NCI-H2227 (cell line): ENCODE measurements around the gene KRT1.
"Not testable (repeated sequence)": the region's sequence is repeated elsewhere in the genome, so short reads cannot be mapped to it uniquely, and the experiment has no call there.

Source experiments
- DNase-seq: peaks from one replicate; lab custom pipeline; 2025; ENCODE audit not compliant: unreplicated experiment; lab: John Stamatoyannopoulos, UW

KRT1 gene

DNA sequence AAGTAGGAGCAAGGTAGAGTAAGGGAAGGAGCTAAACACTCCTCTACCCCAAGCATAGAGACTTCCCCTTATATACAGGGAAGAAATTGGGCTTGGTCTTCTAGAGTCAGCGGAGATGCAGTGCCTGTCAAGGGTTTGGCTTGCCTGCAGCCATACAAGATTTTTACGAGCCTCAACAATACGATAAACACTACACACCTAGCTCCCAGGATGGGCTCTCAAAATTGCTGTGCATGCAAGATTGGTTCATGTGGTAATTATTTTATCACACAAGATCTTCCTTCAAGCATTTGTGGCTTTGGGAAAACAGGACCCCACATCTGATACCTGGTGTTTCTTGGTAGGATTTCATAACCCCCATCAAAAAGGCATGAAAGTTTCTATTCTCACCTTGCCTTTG, at the start of gene KRT1:
KRT1 (minus strand) TSS at position 45 of the 400 bp plus-strand sequence. CDS start 59 bp downstream, outside the sequence.
- no peak for DNase-seq

DNA sequence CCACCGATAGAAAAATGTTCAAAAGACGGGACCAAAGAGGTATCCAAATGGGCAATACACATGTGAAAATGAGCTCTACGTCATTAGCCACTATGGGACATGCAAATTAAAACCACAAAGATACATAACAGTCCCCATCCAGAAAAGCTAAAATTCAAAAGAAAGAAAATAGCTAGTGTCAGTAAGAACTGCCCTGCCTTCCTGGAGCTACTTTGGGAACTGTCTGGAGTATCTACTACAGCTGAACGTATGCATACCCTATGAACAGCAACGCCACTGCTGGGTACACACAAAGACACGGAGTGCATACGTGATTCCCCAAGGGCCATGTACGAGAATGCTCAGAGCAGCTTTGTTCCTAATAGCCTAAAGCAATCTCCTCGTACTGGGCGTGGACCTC, 48.9 kb upstream of the KRT1 start:
- no peak for DNase-seq

DNA sequence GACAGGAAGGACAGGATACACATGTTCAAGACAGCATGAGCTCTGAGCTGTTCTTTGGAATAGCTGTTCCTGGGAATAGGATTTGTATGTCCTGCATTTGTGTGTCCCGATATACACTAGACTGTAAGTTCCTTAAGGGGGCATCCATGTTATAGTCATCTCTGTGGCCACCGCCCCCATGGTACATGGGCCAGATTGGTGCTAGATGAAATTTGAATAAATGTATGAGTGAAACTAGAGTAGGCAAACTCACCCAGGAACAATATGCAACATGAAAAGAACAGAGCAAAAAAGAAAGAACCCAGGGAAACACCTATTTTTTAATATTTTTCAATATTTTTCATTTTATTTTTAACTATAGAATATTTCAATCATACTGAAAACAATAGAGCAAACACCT, 48.2 kb upstream of the KRT1 start:
- no peak for DNase-seq

- DNase-seq = no peak
These were observed 46.8 kb upstream of the KRT1 start for GRCh38 chr12:52727037-52727436.

DNA sequence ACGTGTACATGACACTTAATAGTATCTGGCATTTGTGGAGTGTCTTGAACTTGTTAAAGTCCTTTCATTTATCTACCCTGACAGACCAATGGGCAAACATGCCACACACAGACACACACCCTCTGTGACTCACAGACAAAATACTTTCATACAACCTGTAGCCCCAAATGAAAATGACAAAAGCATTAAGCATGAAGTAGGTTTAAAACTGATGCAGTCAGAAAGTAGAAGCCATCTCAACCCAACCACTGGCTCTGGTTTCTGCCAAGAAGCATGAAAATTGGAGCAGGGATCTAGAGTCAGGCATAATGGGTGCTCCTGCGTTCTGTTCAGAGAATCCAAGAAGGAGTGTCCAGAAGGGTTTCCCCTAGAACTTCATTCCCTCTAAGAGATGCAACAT, 46.2 kb upstream of the KRT1 start:
- DNase-seq = no peak

DNA sequence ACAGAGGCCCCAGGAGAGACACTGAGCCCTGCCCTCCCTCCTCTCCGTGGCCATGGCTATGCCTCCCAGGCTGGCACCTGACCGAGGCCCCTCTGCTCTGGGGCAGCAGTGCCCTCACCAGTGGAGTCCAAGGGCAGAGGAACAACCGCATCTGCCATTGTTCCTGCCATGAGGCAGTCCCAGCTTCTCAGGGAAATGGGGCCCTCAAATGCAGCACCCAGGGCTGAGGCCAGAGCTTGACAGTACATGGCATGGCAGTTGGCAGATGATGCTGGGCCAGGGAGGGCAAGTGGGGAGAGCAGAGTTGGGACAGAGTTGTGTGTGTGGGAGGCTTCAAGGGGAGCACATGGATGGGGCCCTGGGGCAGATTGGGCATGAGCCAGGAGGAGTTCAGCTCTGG, 44.2 kb upstream of the KRT1 start:
- DNase-seq = no peak

GRCh38 chr12:52722680-52723079, 42.5 kb upstream of the KRT1 start:
- DNase-seq = no peak

DNA sequence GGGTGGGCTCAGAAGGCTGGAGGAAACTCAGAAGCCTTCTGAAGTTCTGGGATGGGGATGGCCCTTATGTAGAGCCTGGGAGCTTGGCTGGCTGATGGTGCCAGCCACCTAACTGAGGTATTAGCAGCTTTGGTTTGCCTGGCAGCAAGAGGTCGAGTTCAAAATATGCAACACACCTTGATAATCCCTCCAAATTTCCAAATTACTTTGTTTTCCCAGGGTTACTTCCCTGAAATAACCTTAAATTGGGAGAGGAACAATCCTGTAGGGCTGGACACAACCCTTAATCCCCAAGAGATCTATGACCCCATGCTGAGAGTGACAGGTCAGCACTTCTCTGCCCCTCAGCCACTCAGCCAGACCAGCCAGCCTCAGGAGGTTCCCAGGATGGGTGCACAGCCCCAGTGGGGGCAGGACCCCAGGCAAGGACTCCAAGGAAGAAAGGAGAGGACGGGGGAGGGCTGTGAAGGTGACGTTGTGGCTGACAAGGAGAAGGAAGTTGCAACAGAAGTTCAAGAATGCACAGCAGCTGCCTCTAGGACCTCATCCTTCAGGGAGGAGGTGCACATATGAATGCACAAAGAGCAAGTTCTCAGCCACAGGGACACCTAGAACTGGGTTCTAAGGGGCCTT, 41.7 kb upstream of the KRT1 start:
- DNase-seq = no peak

DNA sequence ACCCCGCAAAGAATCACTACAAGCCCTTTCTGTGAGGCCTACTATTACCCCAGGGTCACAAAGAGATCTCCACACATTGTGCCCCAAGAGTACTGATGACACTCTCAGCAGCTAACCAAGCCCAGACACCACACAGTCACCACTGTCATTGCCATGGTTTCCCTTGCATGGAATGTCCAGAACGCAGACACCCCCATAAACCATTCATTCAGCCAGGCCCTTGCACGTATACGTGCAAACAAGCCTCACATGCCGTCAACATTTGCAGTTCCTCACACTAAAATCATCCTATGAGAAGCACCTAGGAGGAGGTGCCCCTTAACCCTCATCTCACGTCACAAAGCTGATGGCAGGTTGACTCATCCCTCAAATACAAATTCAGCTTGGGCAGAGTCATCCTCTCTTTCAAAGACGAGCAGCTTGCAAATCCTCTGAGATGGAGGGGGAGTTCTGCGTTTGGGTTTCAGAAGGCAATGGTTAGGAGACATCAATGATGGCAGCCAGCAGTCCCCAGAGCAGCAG, 40.2 kb upstream of the KRT1 start:
- DNase-seq = no peak

DNA sequence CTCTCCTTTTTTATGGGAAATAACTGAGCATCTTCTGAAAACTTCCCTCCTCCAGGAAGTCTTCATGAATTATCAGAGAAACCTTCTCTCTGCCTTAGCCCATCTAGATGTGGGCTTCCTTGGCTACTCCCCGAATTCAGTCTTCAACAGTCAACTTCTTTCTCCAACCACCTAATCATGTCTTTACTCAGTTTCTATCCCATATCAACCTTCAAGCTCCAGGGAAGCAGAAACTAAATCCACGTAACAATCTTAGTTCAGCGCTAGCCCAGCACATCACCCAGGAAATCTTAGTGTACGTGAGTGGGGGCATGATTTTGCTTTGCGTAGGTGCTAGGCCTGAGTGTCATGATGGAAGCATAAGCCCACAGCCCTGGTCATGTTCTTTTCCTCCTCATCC, 35.9 kb upstream of the KRT1 start:
- no peak for DNase-seq

DNA sequence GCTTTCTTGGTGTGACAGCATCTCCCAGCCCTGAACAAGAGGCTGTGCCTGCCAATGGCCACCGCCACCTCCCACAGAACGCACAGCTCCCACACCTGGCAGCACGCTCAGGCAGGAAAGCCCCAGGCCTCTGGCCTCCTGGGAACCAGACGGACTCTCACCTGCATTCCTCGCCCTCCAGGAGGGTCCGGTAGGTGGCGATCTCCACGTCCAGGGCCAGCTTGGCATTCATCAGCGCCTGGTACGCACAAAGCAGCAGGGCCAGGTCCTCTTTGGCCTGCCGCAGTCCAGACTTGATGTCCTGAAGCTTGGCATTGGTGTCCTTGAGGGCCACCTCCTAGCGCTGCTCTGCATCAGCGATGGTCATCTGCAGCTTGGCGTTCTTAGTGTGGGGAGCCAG, 35.2 kb upstream of the KRT1 start:
- no peak for DNase-seq

DNA sequence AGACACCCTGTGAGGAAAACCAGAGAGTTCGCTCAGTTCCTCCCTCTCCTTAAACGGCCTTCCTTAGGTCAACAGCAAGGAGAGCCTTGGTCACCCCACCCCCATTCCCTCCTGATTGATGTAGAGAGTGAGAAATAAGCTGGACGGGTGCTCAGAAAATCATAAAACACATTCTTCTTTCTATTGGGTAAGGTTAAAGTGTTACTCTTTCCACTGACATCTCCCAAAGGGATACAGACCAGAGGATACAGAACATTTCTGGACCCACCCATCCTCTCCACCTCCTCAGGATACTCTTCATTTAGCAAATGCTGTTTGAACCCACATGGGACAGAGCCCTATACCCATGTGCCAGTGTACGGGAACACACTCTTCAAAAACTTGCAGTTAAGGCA, 34.7 kb upstream of the KRT1 start:
- no peak for DNase-seq

GRCh38 chr12:52713960-52714886, 34.0 kb upstream of the KRT1 start:
- DNase-seq = peak; percentile 41

DNA sequence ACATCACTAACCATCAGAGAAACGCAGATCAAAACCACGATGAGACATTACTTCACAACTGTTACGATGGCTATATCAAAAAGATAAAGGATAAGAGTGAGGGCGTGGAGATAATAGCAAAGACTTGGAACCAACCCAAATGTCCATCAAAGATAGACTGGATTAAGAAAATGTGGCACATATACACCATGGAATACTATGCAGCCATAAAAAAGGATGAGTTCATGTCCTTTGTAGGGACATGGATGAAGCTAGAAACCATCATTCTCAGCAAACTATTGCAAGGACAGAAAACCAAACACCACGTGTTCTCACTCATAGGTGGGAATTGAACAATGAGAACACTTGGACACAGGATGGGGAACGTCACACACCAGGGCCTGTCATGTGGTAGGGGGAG, 31.9 kb upstream of the KRT1 start:
- not testable (repeated sequence) for DNase-seq

DNA sequence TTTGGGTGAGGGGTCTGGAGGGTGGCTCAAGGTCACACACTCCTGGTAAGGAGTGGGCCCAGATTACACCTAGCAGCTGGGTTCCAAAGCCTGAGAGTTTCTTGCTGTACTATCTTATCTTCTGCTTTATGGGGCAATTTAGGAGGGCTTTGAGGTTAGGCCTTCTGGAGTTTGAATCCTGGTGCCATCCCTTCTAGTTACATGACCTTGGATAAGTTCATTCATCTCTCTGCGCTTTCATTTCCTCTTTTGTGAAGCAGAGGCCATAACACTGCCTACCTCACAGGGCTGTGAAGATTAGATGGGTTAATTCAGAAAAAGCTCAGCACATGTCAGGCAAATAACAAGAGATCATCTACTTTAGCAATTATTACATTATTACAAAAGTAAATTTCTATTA, 30.5 kb upstream of the KRT1 start:
- DNase-seq = no peak

- peak; percentile 30 for DNase-seq
These were observed 27.8 kb upstream of the KRT1 start for GRCh38 chr12:52708010-52708409.

DNA sequence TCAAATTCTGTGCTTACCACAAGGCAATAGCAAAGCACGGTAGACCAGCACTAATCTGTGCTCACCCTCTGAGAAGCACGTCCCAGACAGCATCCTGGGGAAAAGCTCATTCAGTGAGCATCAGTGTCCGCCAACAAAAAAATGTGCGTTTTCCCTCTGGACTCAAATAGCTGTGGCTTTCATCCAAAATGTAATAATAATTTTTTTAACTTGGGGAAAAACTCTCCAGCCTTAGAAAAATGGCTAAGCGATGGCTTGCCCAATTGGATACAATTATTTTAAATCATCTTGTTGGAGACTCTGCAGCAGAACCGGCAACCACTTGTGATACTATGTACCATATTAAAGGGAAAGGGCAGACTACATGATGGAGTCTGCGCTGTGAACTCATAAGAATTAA, 24.3 kb upstream of the KRT1 start:
- no peak for DNase-seq

DNA sequence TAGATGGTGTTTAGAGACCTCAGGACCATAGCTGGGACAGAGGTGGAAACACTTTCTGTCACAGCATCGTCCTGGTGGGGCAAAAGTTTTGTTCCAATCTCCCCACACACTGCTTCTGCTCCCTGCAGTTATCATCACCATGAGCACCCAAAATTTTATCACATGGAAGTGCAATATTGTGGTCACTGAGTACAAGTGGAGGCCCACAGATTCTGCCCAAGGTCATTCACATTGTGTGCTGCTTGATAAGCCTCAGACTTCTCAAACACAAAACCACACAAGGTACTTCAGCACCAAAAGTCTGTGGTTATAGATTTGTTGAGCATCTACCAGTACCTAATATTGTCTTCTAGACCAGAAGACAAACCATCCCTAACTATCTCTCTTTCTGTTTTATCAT, 23.7 kb upstream of the KRT1 start:
- DNase-seq = no peak

DNA sequence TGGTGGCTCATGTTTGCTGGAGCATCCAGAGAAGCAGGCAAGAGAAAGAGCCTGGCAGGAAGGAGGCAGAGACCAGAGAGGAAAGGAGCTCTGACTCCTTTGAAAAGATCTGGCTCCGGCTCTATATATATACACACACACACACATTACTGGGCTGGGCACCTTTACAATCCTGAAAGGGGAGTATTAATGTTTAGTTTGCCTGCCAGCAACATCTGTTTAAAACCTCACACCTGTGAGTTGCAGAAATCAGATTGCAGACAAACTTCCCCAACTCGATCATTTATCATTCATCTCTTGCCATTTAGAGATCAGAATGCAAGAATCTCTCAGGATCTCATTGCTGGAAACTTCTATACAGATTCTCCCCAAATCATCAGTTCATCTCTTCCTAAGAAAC, 23.2 kb upstream of the KRT1 start, which contains the start of gene KRT77:
KRT77 (minus strand) TSS at position 101 of the 400 bp plus-strand sequence; CDS start at position 11, 90 bp downstream.
- DNase-seq = no peak

- no peak for DNase-seq
These were observed 22.1 kb upstream of the KRT1 start for GRCh38 chr12:52702338-52702737.

DNA sequence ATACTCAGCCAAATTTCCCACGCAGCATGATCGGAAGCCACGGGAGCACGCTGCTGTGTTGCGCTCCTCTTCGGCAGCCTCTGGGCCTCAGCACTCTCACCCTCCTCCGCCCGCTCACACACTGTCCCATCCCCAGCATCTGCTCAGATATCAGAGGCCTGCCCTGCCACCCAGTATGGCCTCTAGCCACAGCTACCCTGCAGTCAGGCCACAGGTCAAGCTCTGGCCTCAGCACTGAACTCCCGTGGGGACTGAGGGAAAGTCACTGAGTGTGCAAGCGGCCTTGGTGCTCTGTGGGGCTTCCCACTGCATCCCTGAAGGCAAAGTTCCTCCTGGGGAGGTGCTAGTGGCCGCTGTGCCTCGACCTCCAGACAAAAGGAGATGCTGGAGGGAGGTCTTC, 21.1 kb upstream of the KRT1 start:
- DNase-seq = no peak

- DNase-seq = no peak
These were observed 19.8 kb upstream of the KRT1 start for GRCh38 chr12:52699960-52700359.
